T47D (cell line): ENCODE results near the gene C10orf71.

Experiments used
- DNase-seq, 2 experiments: peaks; one replicate each; pipeline versions ENCODE4 v3.0.0 to v3.0.0-alpha.2; 2011 to 2012; ENCODE audit warnings: low read depth in 1 of 2, low spot score in 1 of 2
- JUND ChIP-seq: IDR thresholded peaks from 2 replicates; pipeline ENCODE4 v1.6.1; 2012; ENCODE audit warnings: low read depth
- in situ Hi-C: cut with HindIII; loops from 2 replicates; pipeline ENCODE4 v1.10.0; 2016; ENCODE audit warnings: low sequenced_read_pairs, low pct_unique_long_range_greater_than_20kb

C10orf71 gene

GRCh38 chr10:49298983-49299815, at the start of gene C10orf71:
TSS of gene C10orf71 (plus strand) at chr10:49299170. CDS start at chr10:49322546, 23,376 bp downstream.
- DNase-seq: no peak
- no peak for TF ChIP-seq JUND
- in situ Hi-C loops: no loop called here

DNA sequence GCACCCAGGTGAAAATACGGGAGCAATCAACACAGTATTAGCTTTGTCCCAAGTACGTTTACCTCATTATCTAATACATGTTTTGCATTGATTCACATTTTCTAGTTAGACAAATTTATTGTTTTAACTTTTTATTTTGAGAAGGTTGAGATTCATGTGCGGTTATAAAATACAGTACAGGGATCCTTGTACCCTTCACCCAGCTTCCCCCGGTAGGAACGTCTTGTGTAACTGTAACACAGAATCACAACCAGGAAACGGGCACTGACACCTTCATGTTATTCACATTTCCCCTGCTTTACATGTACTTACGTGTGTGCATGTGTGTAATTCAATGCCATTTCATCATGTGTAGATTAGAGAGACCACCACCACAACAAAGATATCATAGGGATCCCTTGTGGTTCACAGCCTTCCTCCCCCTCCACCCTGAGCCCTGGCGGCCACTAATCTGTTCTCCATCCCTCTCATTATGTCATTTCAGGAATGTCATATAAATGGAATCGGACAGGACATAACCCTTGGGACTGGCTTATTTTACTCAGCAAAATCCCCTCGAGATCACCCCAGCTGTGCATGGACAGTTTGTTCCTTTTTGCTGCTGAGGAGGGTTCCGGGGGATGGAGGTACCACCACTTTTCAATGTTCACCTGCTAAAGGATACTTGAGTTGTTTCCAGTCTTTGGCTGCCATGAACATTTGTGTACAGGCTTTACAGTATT, 46.5 kb upstream of the C10orf71 start:
- TF ChIP-seq JUND: no peak
- no peak for DNase-seq
- in situ Hi-C loops: no loop called here

- in situ Hi-C loops: no loop called here
- TF ChIP-seq JUND: no peak
- DNase-seq: no peak
These were observed 45.5 kb upstream of the C10orf71 start for GRCh38 chr10:49253340-49253906.

GRCh38 chr10:49254150-49254549, 44.8 kb upstream of the C10orf71 start:
- no peak for TF ChIP-seq JUND
- in situ Hi-C loops: no loop called here
- no peak for DNase-seq

- in situ Hi-C loops: no loop called here
- no peak for TF ChIP-seq JUND
- DNase-seq: no peak
These were observed 44.2 kb upstream of the C10orf71 start for GRCh38 chr10:49254556-49255318.

- no peak for DNase-seq
- in situ Hi-C loops: no loop called here
- TF ChIP-seq JUND: no peak
These were observed 43.1 kb upstream of the C10orf71 start for GRCh38 chr10:49255883-49256282.

DNA sequence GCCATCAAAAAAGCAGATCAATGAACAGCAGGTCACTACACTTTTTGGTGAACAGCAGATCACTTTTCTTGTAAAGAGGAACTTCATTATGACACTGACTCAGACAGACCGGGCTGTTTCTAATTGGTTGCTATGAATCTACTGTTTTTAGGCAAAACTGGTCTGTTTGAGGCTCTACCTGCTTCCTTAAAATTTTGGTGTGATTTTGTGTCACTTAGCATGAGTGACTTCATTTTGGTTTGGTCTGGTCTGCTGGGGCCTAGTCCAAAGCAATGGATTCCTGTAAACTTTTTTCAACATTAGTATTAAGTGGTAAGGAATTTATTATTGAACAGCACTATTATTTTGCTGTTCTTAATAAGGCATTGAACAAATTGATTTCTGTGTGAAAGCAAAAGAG, 41.8 kb upstream of the C10orf71 start:
- no peak for TF ChIP-seq JUND
- DNase-seq: no peak
- in situ Hi-C loops: no loop called here

GRCh38 chr10:49257626-49258349, 41.2 kb upstream of the C10orf71 start:
- no peak for TF ChIP-seq JUND
- DNase-seq: no peak
- in situ Hi-C loops: no loop called here

DNA sequence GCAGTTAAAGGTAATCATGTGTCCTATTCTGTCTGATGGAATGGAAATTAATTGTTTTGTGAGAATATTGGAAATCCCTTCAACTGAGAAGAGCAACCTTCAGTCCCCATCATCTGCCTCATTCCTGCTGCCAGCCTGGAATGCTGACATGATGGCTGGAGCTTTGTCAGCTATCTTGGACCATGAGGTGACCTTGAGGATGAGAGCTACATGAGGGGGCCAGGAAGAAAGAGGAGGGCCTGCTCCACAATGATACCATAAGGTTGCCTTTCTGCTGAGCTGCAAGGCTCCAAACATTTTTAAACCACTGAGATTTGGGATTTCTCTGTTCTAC, 40.7 kb upstream of the C10orf71 start:
- no peak for DNase-seq
- no peak for TF ChIP-seq JUND
- in situ Hi-C loops: no loop called here

- in situ Hi-C loops: no loop called here
- DNase-seq: no peak
- TF ChIP-seq JUND: no peak
These were observed 38.2 kb upstream of the C10orf71 start for GRCh38 chr10:49260644-49261296.

DNA sequence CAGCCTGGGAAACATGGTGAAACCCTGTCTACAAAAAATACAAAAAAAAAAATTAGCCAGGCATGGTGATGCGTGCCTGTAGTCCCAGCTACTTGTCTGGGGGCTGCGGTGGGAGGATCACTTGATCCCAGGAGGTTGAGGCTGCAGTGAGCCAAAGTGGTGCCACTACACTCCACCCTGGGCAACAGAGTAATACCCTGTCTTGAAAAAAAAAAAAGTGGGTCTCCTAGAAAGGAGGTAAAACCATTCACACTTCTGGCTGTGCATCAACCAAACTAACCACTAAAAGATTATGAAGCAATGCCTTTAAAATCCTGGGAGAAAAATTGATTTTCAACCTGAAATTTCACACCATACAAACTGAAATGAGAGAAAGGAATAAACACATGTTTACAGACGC, 35.4 kb upstream of the C10orf71 start:
- in situ Hi-C loops: no loop called here
- no peak for DNase-seq
- no peak for TF ChIP-seq JUND
